IMR-90 (cell line): ENCODE measurements around the gene DCDC2. TPM values are rescaled to one million over a fixed set of nuclear protein-coding genes. Genes with fewer than 3 reads are reported as not detected.

ENCODE experiments used
- ATAC-seq: fragments of 200-7000 bp; cut with Tn5 transposase; 2 replicates; pipeline ENCODE4 v1.9.1; 2020; ENCODE audit warnings: low read depth, mild to moderate bottlenecking, moderate library complexity
- BruUV-seq: library from RNA; stranded (reverse); fragments of 400-500 nt; replicated peaks from 2 replicates; lab custom pipeline; 2021; lab: Mats Ljungman, UMichigan
- CTCF ChIA-PET: fragments of 300-600 bp; formaldehyde crosslinking; extraction: SDS; loops from one replicate; lab custom pipeline; 2021; ENCODE audit warnings: antibody characterized with exemption; lab: Yijun Ruan, JAX
- POLR2A ChIA-PET: fragments of 300-600 bp; sonication (Branson Sonifier 250); formaldehyde crosslinking; loops from one replicate; lab custom pipeline; 2022; ENCODE audit warnings: antibody characterized with exemption; ENCODE audit not compliant: unreplicated experiment; lab: Charles Lee
- DNase-seq: peaks from one replicate; pipeline ENCODE4 v3.0.0; 2013
- H2AFZ ChIP-seq: replicated peaks from 2 replicates; pipeline ENCODE3; 2013; ENCODE audit warnings: low read length, mild to moderate bottlenecking; ENCODE audit not compliant: poor library complexity
- H2AK5ac ChIP-seq: 2 replicates; pipeline ENCODE4 v1.6.1; 2013; ENCODE audit warnings: low read depth, low read length, inconsistent platforms
- H2AK9ac ChIP-seq: replicated peaks from 2 replicates; pipeline ENCODE3; 2013; ENCODE audit warnings: mild to moderate bottlenecking, low read depth, low read length, moderate library complexity; ENCODE audit not compliant: poor library complexity
- H2BK120ac ChIP-seq: 2 replicates; pipeline ENCODE4 v1.6.1; 2013; ENCODE audit warnings: low read depth, low read length, inconsistent platforms
- H2BK15ac ChIP-seq: 3 replicates; pipeline ENCODE4 v1.6.1; 2013; ENCODE audit warnings: low read depth, low read length, inconsistent platforms
- H2BK20ac ChIP-seq: 2 replicates; pipeline ENCODE4 v1.6.1; 2013; ENCODE audit warnings: low read depth, mild to moderate bottlenecking, inconsistent platforms, low read length, moderate library complexity
- H2BK5ac ChIP-seq: 2 replicates; pipeline ENCODE4 v1.6.1; 2013; ENCODE audit warnings: mild to moderate bottlenecking, low read depth, low read length, inconsistent platforms; ENCODE audit not compliant: poor library complexity, severe bottlenecking
- H3K14ac ChIP-seq: replicated peaks from 2 replicates; pipeline ENCODE4 v1.6.1; 2013; ENCODE audit warnings: low read depth, low read length, inconsistent platforms
- H3K18ac ChIP-seq: 2 replicates; pipeline ENCODE4 v1.6.1; 2013; ENCODE audit warnings: low read depth, low read length, control low read depth
- H3K23ac ChIP-seq: 2 replicates; pipeline ENCODE4 v1.6.1; 2013; ENCODE audit warnings: low read depth, low read length, inconsistent platforms
- H3K27ac ChIP-seq: 2 replicates; pipeline ENCODE4 v1.5.1; 2013; ENCODE audit warnings: mild to moderate bottlenecking, control low read depth, low read length; ENCODE audit not compliant: insufficient read depth
- H3K27me3 ChIP-seq: 2 replicates; pipeline ENCODE4 v1.6.1; 2013; ENCODE audit warnings: low read length; ENCODE audit not compliant: control insufficient read depth, insufficient read depth
- H3K36me3 ChIP-seq: 2 replicates; pipeline ENCODE4 v1.6.1; 2013; ENCODE audit warnings: low read length, mixed read lengths; ENCODE audit not compliant: control insufficient read depth, insufficient read depth
- H3K4ac ChIP-seq: 2 replicates; pipeline ENCODE4 v1.6.1; 2013; ENCODE audit warnings: low read depth, low read length, inconsistent platforms
- H3K4me1 ChIP-seq: 2 replicates; pipeline ENCODE4 v1.6.1; 2013; ENCODE audit warnings: low read length, mixed read lengths; ENCODE audit not compliant: control insufficient read depth, insufficient read depth
- H3K4me2 ChIP-seq: 2 replicates; pipeline ENCODE4 v1.6.1; 2013; ENCODE audit warnings: low read depth, mild to moderate bottlenecking, control low read depth, low read length, moderate library complexity
- H3K4me3 ChIP-seq: 2 replicates; pipeline ENCODE4 v1.5.1; 2013; ENCODE audit warnings: low read depth, mild to moderate bottlenecking, control low read depth, low read length, moderate library complexity; ENCODE audit not compliant: insufficient read depth
- H3K56ac ChIP-seq: 2 replicates; pipeline ENCODE4 v1.6.1; 2013; ENCODE audit warnings: low read length, inconsistent platforms; ENCODE audit not compliant: insufficient read depth; ENCODE audit errors: extremely low read depth
- H3K79me1 ChIP-seq, 2 experiments: 2 replicates each; pipeline ENCODE4 v1.6.1; 2013; ENCODE audit warnings: low read length in 2 of 2, inconsistent platforms in 1 of 2, low read depth in 1 of 2
- H3K9ac ChIP-seq: 2 replicates; pipeline ENCODE4 v1.6.1; 2013; ENCODE audit warnings: low read depth, low read length, control low read depth
- H3K9me1 ChIP-seq: 2 replicates; pipeline ENCODE4 v1.6.1; 2013; ENCODE audit warnings: low read length, inconsistent platforms; ENCODE audit not compliant: insufficient read depth
- H3K9me3 ChIP-seq: 2 replicates; pipeline ENCODE4 v1.6.1; 2013; ENCODE audit warnings: low read length; ENCODE audit not compliant: control insufficient read depth, insufficient read depth
- H4K20me1 ChIP-seq: 2 replicates; pipeline ENCODE4 v1.6.1; 2013; ENCODE audit warnings: low read length, inconsistent platforms; ENCODE audit not compliant: insufficient read depth
- H4K5ac ChIP-seq: 2 replicates; pipeline ENCODE4 v1.6.1; 2013; ENCODE audit warnings: mild to moderate bottlenecking, low read depth, low read length, control low read depth
- H4K8ac ChIP-seq, 2 experiments: 2 replicates each; pipeline ENCODE4 v1.6.1; 2013; ENCODE audit warnings: low read depth in 2 of 2, low read length in 2 of 2, control low read depth in 1 of 2, inconsistent platforms in 1 of 2
- H4K91ac ChIP-seq: 2 replicates; pipeline ENCODE4 v1.6.1; 2013; ENCODE audit warnings: low read depth, low read length, inconsistent platforms; ENCODE audit not compliant: insufficient read depth
- BHLHE40 ChIP-seq: fragments of 150-350 bp; IDR thresholded peaks from 2 replicates; pipeline ENCODE4 v1.6.1; 2016; ENCODE audit warnings: mild to moderate bottlenecking, low read depth, low read length
- CEBPB ChIP-seq: IDR thresholded peaks from 2 replicates; pipeline ENCODE4 v1.6.1; 2012; ENCODE audit warnings: low read depth, low read length, improper control_type of control experiment
- CHD1 ChIP-seq: IDR thresholded peaks from 2 replicates; pipeline ENCODE4 v1.6.1; 2012; ENCODE audit warnings: low read depth, low read length, improper control_type of control experiment
- FOS ChIP-seq: fragments of 150-350 bp; IDR thresholded peaks from 2 replicates; pipeline ENCODE4 v1.6.1; 2016; ENCODE audit warnings: low read depth, low read length
- MAFK ChIP-seq: IDR thresholded peaks from 2 replicates; pipeline ENCODE4 v1.6.1; 2012; ENCODE audit warnings: low read depth, low read length, improper control_type of control experiment
- MAZ ChIP-seq: IDR thresholded peaks from 2 replicates; pipeline ENCODE4 v1.6.1; 2012; ENCODE audit warnings: low read depth, mild to moderate bottlenecking, low read length, improper control_type of control experiment, moderate library complexity, borderline replicate concordance
- MXI1 ChIP-seq: IDR thresholded peaks from 2 replicates; pipeline ENCODE4 v1.6.1; 2012; ENCODE audit warnings: low read depth, mild to moderate bottlenecking, low read length, moderate library complexity, borderline replicate concordance
- NFE2L2 ChIP-seq: fragments of 150-350 bp; IDR thresholded peaks from 2 replicates; pipeline ENCODE4 v1.6.1; 2016; ENCODE audit warnings: low read depth, mild to moderate bottlenecking, low read length
- POLR2A ChIP-seq: IDR thresholded peaks from 2 replicates; pipeline ENCODE4 v1.6.1; 2012; ENCODE audit warnings: mild to moderate bottlenecking, low read depth, low read length
- RAD21 ChIP-seq: IDR thresholded peaks from 2 replicates; pipeline ENCODE4 v1.6.1; 2012; ENCODE audit warnings: low read length, improper control_type of control experiment
- RCOR1 ChIP-seq: IDR thresholded peaks from 2 replicates; pipeline ENCODE4 v1.6.1; 2012; ENCODE audit warnings: mild to moderate bottlenecking, low read length, improper control_type of control experiment; ENCODE audit not compliant: insufficient replicate concordance
- RFX5 ChIP-seq: IDR thresholded peaks from 2 replicates; pipeline ENCODE4 v1.8.0; 2012; ENCODE audit warnings: low read depth, mild to moderate bottlenecking, low read length, moderate library complexity
- SMC3 ChIP-seq: fragments of 150-350 bp; IDR thresholded peaks from 2 replicates; pipeline ENCODE4 v1.6.1; 2016; ENCODE audit warnings: low read depth, mild to moderate bottlenecking, antibody characterized with exemption, low read length, moderate library complexity
- WGBS, 2 experiments: methylation state at CpG; one replicate each; pipeline versions ENCODE4 v1.1.5 to v1.1.7; 2013; ENCODE audit warnings: missing lambda C conversion rate in 2 of 2; ENCODE audit not compliant: insufficient read length in 1 of 2; ENCODE audit errors: extremely low coverage in 2 of 2; 5-methylcytosine and 5-hydroxymethylcytosine counted together
- dilution Hi-C: fragments of 300-500 bp; cut with HindIII; formaldehyde crosslinking; loops from one replicate; pipeline ENCODE4 v1.14.3; 2018; ENCODE audit warnings: low sequenced_read_pairs; ENCODE audit not compliant: unreplicated experiment
- in situ Hi-C: fragments of 300-500 bp; cut with MboI; formaldehyde crosslinking; loops from 3 replicates; pipeline ENCODE4 v1.14.3; 2019; ENCODE audit warnings: low sequenced_read_pairs, inconsistent platforms, mixed read lengths
- intact Hi-C: fragments of 100-400 bp; cut with micrococcal nuclease; formaldehyde crosslinking; loops from 2 replicates; pipeline ENCODE4 v1.10.0; 2022
- polyA plus RNA-seq, 3 experiments: library from polyadenylated mRNA; depleted of rRNA; stranded (reverse); fragments of >200 nt; gene quantifications; 2 replicates each; pipeline ENCODE4 v1.2.3, GENCODE V29; 2012; ENCODE audit warnings: low replicate concordance in 1 of 3
- total RNA-seq: library from RNA; depleted of rRNA; stranded (reverse); fragments of >200 nt; gene quantifications from 2 replicates; pipeline ENCODE4 v1.2.3, GENCODE V29; 2012
- TF ChIP-seq, protein P1 (sequence below): fragments of 150-350 bp; IDR thresholded peaks from 2 replicates; pipeline ENCODE4 v1.6.1; 2017; ENCODE audit warnings: mild to moderate bottlenecking, antibody characterized with exemption, low read length, low read depth
- TF ChIP-seq, protein P2 (sequence below): conservative IDR thresholded peaks from 2 replicates; pipeline ENCODE4 v1.5.1; 2012; ENCODE audit warnings: mild to moderate bottlenecking, low read depth, low read length, improper control_type of control experiment
- TF ChIP-seq, protein P3 (sequence below): fragments of 150-350 bp; IDR thresholded peaks from 2 replicates; pipeline ENCODE4 v1.6.1; 2016; ENCODE audit warnings: low read depth, mild to moderate bottlenecking, low read length, moderate library complexity, borderline replicate concordance

Gene DCDC2
- total and polyA plus RNA-seq, 2 of the 4 experiments (the other 2 are of a cell fraction), result not detected

DNA sequence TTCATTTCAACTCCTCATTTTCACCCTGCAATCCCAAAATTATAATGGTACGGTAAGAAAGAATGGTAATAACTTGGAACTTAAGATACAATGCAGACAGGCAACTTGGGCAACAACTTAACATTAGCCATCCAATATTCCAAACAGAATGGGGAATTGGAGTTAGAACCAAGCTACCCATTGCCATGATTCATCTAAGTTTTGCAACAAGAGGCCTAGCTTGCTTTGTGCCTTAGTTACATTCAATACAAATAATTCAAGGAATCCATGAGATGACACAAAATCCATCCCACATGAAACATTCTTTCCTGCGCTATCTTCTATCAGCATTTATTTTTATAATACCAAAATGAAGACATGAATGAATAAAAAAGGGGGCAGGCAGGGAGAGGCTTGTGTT, 28.4 kb downstream of the DCDC2 start:
- Histone ChIP-seq H4K20me1 (no peaks in the 10 kb centered on the region), H2AK5ac (no peak overlapping the region), H2AK9ac (no peak overlapping the region), H3K27ac (no peak overlapping the region), H2BK15ac (no peak overlapping the region), H3K9ac (no peak overlapping the region), H2BK20ac (no peak overlapping the region), H3K36me3 (no peaks in the 10 kb centered on the region), H2BK120ac (no peak overlapping the region), H3K4me3 (no peak overlapping the region), H2AFZ (no peak overlapping the region), H2BK5ac (no peak overlapping the region), H3K27me3 (no peaks in the 10 kb centered on the region), H3K4me1 (no peaks in the 10 kb centered on the region), H4K5ac (no peak overlapping the region), H3K14ac (no peak overlapping the region), H3K9me3 (no peaks in the 10 kb centered on the region), H3K79me1 (no peaks in the 10 kb centered on the region), H4K8ac (no peak overlapping the region), H3K4me2 (no peak overlapping the region), H3K56ac (no peak overlapping the region), H3K9me1 (no peaks in the 10 kb centered on the region), H3K23ac (no peak overlapping the region), H3K4ac (no peak overlapping the region), H4K91ac (no peak overlapping the region), H3K18ac (no peak overlapping the region)
- TF ChIP-seq MAZ (no peak), RCOR1 (no peak), CEBPB (no peak), MAFK (no peak), SMC3 (no peak), CHD1 (no peak), RAD21 (no peak), BHLHE40 (no peak), RFX5 (no peak), POLR2A (no peak), NFE2L2 (no peak), FOS (no peak), MXI1 (no peak)
- TF ChIP-seq, protein P1, sequence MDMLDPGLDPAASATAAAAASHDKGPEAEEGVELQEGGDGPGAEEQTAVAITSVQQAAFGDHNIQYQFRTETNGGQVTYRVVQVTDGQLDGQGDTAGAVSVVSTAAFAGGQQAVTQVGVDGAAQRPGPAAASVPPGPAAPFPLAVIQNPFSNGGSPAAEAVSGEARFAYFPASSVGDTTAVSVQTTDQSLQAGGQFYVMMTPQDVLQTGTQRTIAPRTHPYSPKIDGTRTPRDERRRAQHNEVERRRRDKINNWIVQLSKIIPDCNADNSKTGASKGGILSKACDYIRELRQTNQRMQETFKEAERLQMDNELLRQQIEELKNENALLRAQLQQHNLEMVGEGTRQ, result no peak
- TF ChIP-seq, protein P2, sequence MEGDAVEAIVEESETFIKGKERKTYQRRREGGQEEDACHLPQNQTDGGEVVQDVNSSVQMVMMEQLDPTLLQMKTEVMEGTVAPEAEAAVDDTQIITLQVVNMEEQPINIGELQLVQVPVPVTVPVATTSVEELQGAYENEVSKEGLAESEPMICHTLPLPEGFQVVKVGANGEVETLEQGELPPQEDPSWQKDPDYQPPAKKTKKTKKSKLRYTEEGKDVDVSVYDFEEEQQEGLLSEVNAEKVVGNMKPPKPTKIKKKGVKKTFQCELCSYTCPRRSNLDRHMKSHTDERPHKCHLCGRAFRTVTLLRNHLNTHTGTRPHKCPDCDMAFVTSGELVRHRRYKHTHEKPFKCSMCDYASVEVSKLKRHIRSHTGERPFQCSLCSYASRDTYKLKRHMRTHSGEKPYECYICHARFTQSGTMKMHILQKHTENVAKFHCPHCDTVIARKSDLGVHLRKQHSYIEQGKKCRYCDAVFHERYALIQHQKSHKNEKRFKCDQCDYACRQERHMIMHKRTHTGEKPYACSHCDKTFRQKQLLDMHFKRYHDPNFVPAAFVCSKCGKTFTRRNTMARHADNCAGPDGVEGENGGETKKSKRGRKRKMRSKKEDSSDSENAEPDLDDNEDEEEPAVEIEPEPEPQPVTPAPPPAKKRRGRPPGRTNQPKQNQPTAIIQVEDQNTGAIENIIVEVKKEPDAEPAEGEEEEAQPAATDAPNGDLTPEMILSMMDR, result no peak
- TF ChIP-seq, protein P3, sequence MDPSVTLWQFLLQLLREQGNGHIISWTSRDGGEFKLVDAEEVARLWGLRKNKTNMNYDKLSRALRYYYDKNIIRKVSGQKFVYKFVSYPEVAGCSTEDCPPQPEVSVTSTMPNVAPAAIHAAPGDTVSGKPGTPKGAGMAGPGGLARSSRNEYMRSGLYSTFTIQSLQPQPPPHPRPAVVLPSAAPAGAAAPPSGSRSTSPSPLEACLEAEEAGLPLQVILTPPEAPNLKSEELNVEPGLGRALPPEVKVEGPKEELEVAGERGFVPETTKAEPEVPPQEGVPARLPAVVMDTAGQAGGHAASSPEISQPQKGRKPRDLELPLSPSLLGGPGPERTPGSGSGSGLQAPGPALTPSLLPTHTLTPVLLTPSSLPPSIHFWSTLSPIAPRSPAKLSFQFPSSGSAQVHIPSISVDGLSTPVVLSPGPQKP, result no peak
- in situ Hi-C loops, result no loop called here
- dilution Hi-C loops, result no loop called here
- no TSS peak for BruUV-seq
- ATAC-seq (no peak), DNase-seq (no peak)
- intact Hi-C loops, result no loop called here
- CTCF ChIA-PET, result no interaction called here
- POLR2A ChIA-PET, result no interaction called here
- whole genome bisulfite sequencing, 2 experiments, result no CpG with 5 or more reads among the region's 2 CpGs
